ENCODE data around the gene B9D1. TPM values are rescaled to one million over a fixed set of nuclear protein-coding genes. Genes with fewer than 3 reads are reported as not detected.

The B9D1 gene, protein sequence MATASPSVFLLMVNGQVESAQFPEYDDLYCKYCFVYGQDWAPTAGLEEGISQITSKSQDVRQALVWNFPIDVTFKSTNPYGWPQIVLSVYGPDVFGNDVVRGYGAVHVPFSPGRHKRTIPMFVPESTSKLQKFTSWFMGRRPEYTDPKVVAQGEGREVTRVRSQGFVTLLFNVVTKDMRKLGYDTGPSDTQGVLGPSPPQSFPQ
- total RNA-seq = 10 to 100 TPM; 18.9 to 20.0 TPM

GRCh38 chr17:19362277-19363113, at the start of gene B9D1:
B9D1 (minus strand) TSS chr17:19362723; CDS start chr17:19362569, 154 bp downstream.

DNA sequence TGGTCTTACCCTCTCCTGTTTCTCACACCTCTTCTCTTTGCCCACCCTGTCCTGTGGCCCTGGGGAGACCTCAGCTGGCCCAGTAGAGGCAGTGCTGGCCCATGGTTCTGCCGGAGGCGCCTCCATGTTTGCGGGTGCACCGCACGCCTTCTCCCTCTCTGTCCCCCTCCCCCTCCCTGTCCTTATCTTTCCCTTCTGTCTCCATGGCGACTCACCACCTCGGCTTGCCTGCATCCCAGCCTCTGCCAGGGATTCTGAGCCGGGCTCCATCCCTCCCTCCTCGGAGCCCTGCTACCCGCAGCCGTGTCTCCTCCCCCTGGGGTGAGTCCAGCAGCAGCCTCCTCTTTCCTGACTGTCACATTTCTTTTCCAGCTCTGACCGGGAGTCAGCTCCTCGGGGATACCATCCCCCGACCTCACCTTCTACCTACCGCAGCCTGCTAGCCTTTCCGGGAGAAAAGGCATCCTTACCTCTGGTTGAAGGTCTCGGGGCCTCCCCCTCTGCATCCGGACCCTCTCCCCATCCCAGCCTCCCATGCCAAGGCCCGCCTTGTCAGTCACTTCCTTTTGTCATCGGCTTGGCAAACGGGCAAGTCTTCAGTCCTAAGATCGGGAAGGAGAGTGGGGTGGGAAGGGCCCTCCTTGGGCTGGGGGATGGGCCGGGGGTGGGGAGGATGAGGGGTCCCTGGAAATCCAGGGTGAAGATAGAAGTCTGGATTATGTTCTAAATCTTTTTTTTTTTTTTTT, 48.5 kb upstream of the B9D1 start, which contains the start of gene RNF112:
RNF112 (plus strand) TSS at position 358 of the 746 bp plus-strand sequence; CDS start at position 535, 177 bp downstream.

GRCh38 chr17:19386974-19387920, 24.7 kb upstream of the B9D1 start, which contains the start of gene MFAP4:
MFAP4 (minus strand) TSS chr17:19387190; CDS start chr17:19387155, 35 bp downstream.

DNA sequence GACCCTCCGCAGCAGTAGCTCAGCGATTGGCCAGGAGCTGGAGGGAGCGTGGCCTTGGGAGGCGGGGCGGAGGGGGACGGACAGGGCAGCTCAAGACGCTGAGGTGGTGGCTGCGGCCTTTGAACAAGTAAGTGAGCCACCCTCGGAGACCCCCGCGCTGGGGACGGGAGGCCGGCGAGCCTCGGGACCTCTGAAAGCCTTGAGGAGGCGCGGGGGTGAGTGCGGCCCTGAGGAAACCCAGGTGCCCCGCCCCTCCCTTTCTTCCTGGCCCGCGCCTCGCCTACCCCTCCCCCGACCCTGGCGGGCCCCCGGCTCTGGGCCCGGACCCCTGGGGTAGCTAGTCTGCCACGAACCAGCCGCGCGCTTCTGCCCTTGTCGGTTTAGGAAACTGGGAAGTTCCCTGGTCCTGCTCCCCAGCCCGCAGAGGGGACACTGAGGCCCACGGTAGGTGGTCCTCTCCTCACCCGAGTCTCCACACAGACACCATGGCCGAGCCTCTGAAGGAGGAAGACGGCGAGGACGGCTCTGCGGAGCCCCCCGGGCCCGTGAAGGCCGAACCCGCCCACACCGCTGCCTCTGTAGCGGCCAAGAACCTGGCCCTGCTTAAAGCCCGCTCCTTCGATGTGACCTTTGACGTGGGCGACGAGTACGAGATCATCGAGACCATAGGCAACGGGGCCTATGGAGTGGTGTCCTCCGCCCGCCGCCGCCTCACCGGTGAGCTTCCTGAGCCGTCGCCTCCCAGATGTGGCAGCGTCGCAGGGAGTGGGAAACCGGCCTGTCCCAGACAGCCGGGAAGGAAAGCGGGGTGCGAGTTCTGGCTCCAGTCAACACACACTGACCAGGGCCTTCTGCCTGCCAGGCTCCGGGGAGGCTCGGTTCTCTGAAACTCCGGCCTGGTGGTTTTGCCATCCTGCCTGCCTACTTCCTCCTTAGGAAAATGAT, 16.2 kb upstream of the B9D1 start, which contains the start of gene MAPK7:
MAPK7 (plus strand) TSS at position 83 of the 945 bp plus-strand sequence; CDS start at position 486, 403 bp downstream.

Small RNA genes lying within 50 kb of the gene (small RNA-seq; reads per million reads assigned to genes)
- 3.1 to 4.5 reads per million in 2 donors for gene MIR1180

Other genes starting within 250 kb of the B9D1 start
- under 1 TPM in 1 of 2 donors, not detected in 1; 0.67 TPM for gene GRAPL, start 235.1 kb downstream of the B9D1 start, total RNA-seq
- 10 to 100 TPM; 18.3 to 18.6 TPM for gene EPN2, start 125.4 kb downstream of the B9D1 start, total RNA-seq
- 10 to 100 TPM in 1 of 2 donors, 1 to 10 TPM in 1; 9.7 to 11.0 TPM for gene MAPK7, start 15.8 kb upstream of the B9D1 start, total RNA-seq
- not detected for gene MFAP4, start 24.5 kb upstream of the B9D1 start, total RNA-seq
- gene RNF112, start 48.5 kb upstream of the B9D1 start, total RNA-seq = under 1 TPM in 1 of 2 donors, not detected in 1; under 0.01 TPM
- 10 to 100 TPM in 1 of 2 donors, 1 to 10 TPM in 1; 9.3 to 11.3 TPM for gene SLC47A1, start 171.1 kb upstream of the B9D1 start, total RNA-seq

All from melanocyte of skin (primary cell).